ENCODE results near the gene KIF6.
"Not testable (repeated sequence)": the region's sequence is repeated elsewhere in the genome, so short reads cannot be mapped to it uniquely, and the experiment has no call there.

The KIF6 gene

DNA sequence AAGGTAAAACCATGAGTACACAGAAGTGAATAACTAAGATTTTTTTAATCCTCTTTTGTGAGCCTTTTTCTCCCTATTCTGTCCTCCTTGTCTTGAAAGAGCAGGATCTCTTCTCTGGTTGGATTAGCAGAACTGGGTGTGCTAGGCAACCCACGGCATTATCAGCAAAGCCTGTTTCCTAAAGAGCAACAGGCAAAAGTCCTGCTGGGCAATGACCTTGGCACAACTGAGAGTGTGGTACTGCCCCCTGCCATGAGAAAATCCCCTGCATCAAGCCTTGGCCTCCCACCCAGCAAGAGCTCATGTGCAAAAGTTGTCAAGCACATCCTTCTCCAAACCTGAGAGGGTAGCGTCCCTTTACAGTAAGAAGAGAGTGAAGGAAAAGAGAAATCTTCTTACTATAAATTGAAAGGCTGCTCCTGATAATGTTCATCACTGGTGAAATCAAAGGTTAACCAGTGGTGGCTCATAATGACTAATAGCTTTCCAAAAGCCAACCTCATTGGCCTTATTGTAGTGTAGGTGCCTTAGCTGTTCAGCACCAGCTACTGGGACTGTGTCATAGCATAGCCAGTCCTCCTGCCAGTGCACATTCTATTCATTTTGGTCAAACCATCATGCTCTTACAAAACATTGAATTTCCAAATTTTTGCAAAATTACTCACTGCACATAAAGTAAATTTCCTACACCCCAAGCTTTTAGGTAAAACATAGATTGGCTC, 17.1 kb downstream of the KIF6 start:
- no peak for DNase-seq

DNA sequence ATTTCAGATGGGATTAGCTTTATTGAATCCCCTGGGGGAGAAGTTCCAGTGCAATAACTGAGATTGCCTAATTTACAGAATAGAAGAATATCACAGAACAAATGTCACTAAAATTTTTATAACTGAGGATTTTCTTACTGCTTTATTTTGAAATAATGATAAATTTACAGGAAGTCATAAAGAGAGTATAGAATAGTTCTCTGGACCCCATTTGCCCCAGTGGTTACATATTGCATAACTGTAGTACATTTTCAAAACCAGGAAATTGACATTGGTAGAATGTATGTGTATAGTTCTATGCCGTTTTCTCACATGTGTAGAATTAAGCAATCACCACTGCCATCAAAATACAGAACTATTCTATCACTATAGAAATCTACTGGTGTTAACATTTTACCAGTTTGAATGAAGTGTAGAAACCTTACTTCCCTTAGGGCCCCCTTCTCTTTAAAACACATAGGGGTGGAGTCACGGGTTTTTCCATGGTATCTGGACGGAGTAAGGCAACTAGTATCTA, 18.3 kb downstream of the KIF6 start:
- no peak for DNase-seq

DNA sequence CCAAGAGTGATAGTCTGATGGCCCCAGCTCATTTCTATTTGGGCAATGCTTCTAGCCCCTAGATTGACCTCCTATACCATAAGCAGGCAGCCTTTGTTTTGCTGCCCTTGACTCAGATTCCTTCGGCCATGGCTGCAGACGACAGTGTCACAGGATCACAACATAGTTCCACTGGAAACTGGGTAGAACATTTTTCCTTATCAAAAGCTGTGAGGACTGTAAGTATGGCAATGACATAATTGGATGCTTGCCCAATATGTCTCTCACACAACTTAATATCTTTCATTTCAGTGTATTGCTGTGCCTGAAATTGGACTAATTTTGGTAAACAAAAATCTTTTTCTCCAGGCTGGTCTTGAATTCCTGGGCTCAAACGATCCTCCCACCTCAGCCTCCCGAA, 22.9 kb downstream of the KIF6 start:
- DNase-seq, result no peak

DNA sequence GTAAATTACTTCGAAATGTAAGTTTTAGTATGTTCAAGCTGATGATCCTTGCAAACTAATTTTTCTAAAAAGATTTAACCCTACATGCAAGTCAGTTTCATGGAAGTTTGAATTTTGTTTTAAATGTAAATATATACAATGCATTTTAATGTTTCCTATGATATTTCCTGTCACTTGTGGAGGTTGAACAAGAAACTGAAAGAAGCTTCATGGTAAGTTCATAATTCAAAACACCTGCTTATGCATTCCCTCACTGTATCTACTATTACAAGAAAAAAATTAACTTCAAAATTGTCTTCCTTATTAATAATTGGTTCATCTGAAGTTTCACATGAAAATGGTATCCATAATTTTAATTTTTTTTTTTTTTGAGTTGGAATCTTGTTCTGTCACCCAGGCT, 24.8 kb downstream of the KIF6 start:
- DNase-seq, result no peak

DNA sequence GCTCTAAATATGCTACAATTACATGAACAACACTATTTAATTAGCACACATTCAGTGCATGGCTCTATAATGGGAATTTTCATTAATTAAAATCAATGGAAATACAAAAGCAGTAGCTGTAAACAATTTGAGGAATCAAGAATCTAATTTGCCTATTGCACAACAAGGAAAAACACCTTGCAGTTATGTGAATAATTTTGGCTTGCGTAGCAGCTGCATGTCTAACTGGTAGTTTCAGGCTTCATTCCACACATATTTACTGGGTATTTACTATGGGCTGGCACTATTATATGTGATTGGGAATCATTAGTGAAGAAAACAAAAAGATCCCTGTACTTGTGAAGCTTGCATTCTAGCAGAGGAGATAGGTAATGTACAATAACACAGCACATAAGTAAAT, 26.4 kb downstream of the KIF6 start:
- no peak for DNase-seq

DNA sequence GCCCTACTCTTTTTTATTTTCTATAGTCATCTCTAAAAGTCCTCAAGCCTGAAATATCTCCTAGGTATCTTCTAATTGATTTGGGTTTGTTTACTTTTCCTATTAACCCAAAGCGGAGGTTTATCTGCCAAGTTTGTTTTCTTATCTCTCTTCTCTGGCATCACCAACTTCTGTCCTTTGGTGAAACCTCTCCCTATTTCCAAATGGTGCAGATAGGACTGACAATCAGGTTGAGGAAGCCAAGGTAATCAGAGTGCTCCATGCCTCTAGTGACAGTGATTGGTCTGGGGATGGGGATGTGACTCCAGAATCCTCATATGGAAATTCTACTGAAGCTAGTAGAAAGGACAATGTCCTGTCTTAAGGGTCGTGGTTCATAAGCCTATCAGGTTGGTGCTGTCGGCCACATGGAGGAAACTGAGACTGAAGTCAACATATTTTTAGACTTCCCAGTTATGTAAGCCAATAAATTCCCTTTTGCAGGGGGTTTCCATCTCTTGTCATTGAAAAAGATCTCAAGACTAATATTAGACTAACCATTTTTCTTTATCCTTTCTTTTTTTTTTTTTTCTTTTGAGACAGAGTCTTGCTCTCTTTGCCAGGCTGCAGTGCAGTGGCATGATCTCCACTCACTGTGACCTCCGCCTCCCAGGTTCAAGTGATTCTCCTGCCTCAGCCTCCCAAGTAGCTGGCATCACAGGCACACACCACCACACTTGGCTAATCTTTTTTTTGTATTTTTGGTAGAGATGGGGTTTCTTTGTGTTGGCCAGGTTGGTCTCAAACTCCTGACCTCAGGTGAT, 28.0 kb downstream of the KIF6 start:
- no peak for DNase-seq

DNA sequence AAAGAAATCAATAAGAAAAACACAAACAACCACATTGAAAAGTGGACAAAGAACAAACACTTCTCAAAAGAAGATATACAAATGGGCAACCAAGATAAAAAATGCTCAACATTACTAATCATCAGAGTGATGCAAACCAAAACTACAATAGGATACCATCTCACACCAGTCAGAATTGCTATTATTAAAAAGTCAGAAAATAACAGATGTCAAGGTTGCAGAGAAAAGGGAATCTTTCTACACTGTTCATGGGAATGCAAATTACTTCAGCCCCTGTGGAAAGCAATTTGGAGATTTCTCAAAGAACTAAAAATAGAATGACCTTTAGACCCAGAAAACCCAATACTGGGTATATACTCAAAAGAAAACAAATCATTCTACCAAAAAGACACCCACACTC, 29.8 kb downstream of the KIF6 start:
- DNase-seq, result no peak

DNA sequence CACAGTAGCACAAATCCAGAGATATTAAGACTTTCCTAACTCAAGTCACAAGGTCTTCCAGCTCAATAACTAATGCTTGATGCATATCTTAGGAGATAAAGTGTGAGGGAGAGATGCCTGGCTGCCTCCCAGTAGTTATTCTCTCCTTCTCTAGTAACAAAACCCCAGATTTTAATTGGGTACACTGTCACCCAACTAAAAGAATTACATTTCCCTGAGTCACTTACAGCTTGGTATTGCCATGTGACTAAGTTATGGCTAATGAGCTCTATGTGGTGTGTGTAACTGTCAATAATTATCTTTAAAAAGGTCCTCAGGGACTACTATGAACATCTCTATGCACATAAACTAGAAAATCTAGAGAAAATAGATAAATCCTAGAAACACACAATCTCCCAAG, 32.0 kb downstream of the KIF6 start:
- no peak for DNase-seq

DNA sequence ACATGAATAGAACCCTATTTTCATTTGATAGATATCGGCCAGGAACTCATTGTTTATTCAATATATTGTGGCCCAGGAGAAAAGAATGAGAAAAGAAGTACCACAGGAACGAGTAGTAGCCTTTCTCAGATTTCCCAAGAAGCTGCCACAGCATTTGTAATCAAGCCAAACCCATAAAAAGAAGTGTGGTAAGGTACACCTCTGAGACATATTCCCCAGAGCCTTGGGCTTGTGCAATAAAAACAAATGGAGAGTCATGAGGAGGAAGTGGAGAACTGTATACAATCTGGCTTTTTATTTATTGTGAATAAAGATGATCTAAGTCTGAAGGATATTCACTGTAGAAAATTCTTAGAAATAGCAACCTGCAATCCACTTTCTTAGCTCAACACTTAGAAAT, 36.7 kb downstream of the KIF6 start:
- no peak for DNase-seq

DNA sequence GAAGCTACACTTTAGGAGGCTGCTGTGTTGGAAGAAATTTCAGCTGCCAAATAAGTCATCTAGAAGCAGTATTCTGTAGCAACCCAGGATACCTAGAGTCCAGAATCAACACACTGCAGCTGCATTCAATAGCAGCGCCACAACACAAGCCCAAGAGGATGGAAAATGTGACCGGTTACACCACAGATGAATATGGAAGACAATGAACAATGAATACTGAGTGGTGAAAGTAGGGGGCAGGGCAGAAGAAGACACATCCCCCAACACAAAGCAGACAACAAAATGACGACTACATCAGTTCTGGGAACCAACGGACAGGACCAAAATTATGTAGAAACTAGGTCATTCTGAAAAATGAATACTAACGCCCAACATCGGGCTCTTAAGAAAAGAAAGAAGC, 38.2 kb downstream of the KIF6 start:
- no peak for DNase-seq

DNA sequence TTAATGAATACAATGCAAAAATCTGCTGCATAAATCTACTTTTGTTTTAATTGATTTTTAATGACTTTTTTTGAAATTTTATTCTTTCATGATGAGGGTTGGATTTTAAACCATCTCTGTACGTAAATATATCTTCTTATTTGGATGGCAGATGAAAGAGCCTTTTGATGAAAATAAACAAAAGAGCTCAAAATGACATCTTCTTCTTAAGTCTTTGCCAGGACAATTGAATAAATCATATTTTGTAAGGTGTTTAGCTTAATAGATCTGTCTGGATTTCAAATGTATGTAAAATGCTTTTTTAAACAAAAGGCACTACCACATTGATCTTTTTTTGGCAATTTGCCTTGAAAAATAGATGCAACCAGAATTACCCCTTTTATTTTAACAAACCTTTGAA, 39.3 kb downstream of the KIF6 start:
- DNase-seq, result no peak

DNA sequence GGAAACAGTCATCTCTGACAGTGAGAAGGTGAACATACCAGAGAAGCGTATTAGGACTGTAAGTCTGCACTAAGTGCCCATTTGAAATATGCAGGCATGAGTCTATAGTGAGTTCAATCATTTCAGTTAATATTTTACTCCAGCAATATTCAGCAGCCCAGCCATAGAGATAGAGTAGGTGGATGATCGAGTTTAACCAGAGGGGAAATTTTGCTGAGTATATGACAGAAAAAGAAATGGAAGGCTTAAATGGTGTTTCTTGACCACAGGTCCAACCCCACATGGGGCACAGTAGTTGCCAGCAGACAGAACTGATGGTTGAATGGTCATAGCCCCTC, 39.8 kb downstream of the KIF6 start:
- no peak for DNase-seq

DNA sequence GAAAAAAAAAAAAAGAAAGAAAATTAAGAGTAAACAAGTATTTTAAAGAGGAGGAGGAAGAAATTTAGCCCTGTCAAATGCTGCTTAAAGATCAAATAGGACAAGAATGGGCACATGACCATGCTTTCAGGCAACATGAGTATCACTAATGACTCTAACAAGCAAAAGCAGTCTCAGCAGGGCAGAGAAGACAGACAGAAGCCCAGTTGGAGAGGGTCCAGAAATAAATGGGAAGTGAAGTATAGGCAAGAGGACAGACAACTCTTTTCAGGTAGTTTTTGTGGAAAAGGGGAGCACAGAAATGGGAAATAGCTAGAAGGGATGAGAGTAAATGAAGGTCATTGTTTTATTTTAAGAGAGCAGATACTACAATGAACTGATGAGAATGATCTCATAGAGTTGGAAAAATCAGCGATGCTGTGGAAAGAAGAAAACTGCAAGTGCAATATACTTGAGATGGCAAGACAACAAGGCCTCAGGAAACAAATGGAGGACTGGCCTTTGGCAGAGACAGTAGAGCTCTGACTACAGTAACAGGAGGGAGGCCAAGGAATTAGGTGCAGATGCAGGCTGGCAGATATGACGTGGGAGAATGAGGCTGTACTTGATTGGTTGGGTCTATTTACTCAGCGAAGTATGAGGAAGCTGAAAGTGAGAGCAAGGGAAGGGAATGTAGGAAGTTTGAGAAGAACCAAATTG, 40.3 kb downstream of the KIF6 start:
- no peak for DNase-seq

DNA sequence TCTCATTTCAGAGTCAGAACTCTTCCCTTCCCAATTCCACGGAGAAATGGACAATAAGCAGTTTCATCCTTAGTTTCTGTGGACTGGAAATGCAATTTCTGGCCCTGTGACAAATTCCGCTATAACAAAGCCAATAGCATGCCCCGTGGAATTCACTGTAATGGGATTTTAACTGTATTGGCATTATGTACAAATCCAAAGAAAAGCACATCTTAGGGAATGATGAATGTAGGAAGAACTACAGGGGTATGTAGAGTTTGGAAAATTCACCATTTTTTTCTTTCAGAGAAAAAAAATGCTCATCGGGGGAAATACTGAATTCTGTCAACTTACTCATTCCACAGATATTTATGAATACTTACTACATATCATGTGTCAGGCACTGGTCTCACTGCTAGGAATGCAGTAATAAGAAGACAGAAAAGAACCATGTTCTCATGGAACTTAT, 43.5 kb downstream of the KIF6 start:
- no peak for DNase-seq

DNA sequence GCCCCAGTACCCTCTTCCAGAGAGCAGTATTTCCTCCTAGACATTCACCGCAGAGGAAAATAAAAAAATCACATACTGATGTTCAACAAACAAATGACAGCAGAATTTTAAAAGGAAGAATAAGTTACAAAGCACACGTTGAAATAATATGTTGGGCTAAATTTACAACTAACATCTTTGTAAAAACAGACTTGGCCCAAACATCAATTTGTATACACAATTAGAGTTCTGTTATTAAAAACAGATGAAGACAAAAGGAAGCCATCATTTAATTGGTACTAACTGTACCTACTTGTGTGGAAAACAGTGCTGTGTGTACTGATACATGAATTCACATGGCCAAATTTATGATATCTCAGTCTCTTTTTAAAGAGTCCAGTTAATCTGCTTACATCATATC, 46.3 kb downstream of the KIF6 start:
- no peak for DNase-seq

DNA sequence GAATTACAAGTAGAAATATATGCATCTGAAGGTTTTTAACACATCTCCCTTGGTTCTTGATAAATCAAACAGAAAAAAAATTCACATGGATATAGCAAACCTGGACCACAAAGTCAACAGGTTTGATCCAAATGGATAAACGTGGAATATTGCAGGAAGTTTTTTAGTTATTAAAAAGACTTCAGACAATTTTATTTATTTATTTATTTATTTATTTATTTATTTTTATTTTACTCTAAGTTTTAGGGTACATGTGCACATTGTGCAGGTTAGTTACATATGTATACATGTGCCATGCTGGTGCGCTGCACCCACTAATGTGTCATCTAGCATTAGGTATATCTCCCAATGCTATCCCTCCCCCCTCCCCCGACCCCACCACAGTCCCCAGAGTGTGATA, 47.9 kb downstream of the KIF6 start:
- DNase-seq, result not testable (repeated sequence)

DNA sequence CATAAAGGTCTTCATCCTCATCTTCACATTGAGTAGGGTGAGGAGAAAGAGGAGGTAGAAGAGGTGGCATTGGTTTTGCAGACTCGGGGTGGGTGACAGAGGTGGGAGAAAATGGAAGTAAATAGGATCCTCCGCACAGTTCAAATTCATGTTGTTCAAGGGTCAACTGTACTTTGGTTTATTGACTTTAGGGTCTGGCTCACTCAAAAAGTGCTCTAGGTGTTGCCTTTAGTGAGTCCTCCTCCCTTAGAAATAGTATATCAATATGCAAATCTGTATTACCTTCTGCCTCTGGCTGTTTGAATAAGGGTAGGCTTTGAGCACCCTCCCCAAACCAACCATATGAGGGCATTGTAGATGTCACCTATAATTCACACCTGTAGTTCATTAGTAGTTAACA, 54.7 kb downstream of the KIF6 start:
- DNase-seq, result no peak

DNA sequence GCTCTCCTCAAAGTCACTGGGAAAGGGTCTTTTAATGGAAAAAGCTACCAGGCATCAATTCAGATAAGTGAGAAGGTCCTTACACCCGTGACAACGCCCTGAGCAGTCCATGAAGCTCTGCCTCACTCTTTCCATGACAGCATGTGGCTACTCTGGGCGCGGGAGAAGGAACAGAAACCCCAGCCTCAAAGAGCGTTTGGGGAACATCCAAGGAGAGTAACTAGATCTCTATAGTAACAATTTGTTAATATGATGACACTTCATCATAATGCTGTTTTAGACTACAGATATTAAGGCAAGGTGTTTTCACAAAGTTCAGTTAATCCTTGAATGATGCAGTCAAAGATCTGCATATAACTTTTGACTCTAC, 55.2 kb downstream of the KIF6 start:
- DNase-seq, result no peak

DNA sequence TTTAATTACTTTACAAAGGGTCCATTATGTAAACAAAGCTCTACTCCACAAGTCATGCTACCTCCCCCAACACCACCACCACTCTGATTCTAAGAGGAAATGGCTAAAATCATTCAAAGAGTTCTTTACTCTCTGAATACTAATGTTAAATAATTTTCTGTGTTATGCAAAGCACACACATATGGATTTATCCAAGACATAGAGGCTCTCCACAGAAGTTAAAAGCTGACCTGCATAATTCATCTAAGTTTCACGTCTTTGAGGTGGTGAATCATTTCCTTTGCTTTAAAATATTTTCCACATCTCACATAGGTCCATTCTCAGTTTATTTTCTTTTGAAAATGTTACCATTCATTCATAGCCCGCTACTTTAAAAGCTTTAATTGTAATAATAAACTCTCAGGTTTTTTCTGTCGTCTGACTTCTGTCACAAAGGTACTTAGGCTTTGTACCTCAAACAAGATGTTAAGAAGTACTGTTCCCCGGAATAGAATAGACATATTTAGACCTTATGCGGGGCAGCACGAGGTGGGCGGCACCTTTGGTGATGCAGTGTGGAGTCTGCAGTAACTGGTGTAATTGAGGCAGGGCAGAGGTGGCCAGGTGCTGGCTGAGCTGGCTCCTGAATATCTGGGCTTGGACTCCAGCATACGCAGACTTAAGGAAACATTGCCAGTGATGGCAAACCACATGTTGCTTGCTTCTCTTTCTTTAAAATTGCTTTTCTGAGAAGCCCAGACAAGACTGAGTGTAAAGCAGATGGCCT, 55.8 kb downstream of the KIF6 start:
- DNase-seq, result no peak

DNA sequence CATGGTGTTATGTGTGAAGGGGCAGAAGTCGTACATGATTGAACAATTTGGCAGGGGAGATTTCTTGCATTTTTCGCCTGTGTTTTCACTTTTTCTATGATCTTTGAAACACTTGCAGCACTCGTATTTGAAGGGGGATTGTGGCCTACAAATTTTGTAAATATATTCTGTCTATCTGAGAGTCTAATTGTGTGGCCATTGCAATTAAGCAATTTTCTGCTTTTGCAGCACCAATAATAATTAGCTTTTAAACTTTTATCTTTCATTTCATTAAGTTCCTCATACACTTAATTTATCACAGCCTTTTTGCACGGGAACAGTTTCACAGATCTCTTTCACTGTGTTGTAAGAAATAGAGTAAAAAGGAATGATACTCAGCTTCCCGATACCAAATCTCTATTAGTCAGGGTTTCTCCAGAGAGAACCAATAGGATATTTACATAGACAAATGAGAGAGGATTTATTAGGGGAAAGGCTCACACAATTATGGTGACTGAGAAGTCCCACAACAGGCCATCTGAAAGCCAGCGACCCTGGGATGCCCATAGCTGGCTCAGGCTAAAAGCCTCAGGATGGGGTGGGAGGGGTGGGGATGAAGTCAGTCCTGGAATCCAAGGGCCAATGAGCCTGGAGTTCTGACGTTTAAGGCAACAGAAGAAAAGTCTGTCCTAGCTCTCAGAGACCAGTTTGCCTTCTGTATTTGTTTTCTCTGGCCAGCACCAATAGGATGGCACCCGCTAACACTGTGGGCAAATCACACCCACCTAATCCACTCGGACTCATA, 58.3 kb downstream of the KIF6 start:
- no peak for DNase-seq

DNA sequence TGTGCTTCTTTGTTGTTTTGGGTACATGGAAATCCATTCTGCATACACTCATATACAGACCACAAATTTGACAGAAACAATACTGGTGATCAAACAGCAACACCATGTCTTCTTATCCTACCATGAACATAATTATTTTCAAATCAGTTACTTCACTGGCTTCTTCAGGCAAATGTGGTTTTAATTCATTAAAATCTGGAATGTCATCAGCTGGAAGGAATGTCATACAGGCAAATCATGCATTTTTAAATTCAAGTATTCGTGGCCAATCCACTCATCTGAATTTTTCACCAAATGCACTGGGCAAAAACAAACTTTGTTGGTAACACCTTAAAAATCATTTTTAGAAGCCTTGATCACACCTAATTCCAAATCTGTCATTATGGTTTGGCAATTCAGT, 59.3 kb downstream of the KIF6 start:
- no peak for DNase-seq

DNA sequence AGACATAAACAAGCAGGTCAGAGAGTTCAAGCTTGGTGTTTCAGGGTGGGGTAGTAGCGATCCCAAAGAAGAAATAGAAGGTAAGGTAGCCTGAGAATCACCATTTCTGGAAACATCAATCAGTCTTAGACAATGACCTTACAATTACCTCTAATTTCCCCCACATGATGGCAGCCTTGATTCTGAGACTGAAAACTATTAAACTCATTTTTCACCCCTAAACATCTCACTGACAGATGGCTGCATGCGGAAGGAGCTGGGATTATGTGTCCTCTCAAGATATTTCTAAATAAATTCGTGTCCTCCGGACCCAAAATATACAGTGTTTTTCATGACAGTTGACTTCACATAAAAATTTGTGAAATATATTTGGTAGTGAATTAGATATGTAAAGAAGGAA, 61.0 kb downstream of the KIF6 start:
- no peak for DNase-seq
